Measurements from ENCODE around the gene CIDEA.

Gene CIDEA

DNA sequence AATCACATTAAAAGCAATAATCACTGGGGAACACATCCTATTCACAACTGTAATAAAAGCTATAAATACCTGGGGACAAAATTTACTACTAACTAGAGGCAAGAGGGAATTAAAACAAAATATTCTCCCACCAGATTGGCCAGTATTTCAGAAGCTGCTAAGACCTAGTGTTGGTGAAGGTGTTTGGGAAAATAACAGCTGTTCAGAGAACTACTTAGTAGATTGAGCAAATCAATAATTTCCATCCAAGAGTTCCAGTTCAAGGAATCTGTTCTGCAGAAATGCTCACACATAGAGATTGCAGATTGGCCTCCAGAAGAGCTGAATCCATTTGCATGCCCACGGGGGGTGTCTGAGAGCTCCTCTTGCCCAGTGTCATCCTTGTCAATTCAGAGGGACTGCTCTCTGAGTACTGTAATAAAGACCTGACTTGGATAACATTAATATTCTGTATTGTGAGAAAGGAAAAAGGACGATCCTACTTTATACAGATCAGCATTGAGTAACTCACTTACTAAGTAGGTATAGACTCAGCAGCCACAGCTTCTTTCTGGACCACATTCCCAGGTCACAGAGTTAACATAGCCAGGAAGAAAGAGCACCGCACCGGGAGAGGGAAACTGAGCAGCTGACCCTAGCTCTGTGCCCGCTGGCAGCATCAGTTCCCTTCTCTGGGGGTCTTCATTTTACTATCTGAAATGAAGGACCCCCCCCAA lies 59.5 kb downstream of the CIDEA start:
- H3K4me3 Mint-ChIP-seq = no peak overlapping the region
- peaks cover 13% of the 10 kb centered on the region for H3K4me1 Mint-ChIP-seq
- H3K27me3 Mint-ChIP-seq = peaks cover 14% of the 10 kb centered on the region
- no peak overlapping the region for H3K27ac Mint-ChIP-seq
- ATAC-seq (no peak), DNase-seq (no peak)
- no peaks in the 10 kb centered on the region for H3K9me3 Mint-ChIP-seq

GRCh38 chr18:12314591-12315305 lies 60.6 kb downstream of the CIDEA start:
- H3K4me3 Mint-ChIP-seq = no peak overlapping the region
- H3K27ac Mint-ChIP-seq = no peak overlapping the region
- H3K27me3 Mint-ChIP-seq = peaks cover 4% of the 10 kb centered on the region
- peaks cover 7% of the 10 kb centered on the region for H3K4me1 Mint-ChIP-seq
- ATAC-seq (no peak), DNase-seq (no peak)
- no peaks in the 10 kb centered on the region for H3K9me3 Mint-ChIP-seq

DNA sequence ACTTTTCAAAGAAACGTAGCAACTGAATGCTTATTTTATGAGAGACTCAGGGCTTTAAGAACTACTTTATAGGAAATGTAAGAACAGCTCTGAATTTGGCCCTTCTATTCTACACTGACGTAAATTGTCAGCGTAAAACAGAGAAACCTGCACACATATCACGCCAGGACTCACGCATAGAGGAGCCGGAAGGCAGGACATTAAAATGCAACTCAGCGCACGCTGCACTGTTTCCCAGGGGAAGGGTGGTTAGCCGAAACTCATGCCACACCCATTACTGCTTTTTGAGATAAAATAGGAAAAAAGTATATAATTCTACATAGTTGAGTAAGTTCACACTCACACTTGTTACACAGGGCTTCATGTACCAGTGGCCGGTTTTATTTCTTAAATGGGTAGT lies 61.3 kb downstream of the CIDEA start:
- H3K27me3 Mint-ChIP-seq = no peaks in the 10 kb centered on the region
- ATAC-seq = no peak
- H3K27ac Mint-ChIP-seq = no peak overlapping the region

GRCh38 chr18:12315911-12316310 lies 61.8 kb downstream of the CIDEA start:
- H3K4me3 Mint-ChIP-seq = no peak overlapping the region
- no peaks in the 10 kb centered on the region for H3K9me3 Mint-ChIP-seq
- ATAC-seq (no peak), DNase-seq (no peak)
- peaks cover 6% of the 10 kb centered on the region for H3K4me1 Mint-ChIP-seq
- no peak overlapping the region for H3K27ac Mint-ChIP-seq
- H3K27me3 Mint-ChIP-seq = no peaks in the 10 kb centered on the region

More for the DNA sequence above, 61.3 kb downstream of the CIDEA start:
- Mint-ChIP-seq H3K4me1 (peaks cover 6% of the 10 kb centered on the region), H3K4me3 (no peak overlapping the region), H3K9me3 (no peaks in the 10 kb centered on the region)
- no peak for DNase-seq

- Mint-ChIP-seq H3K4me3 (no peak overlapping the region), H3K27ac (no peak overlapping the region), H3K27me3 (no peaks in the 10 kb centered on the region), H3K4me1 (peaks cover 6% of the 10 kb centered on the region), H3K9me3 (no peaks in the 10 kb centered on the region)
- DNase-seq (no peak), ATAC-seq (no peak)
These were observed 63.6 kb downstream of the CIDEA start for GRCh38 chr18:12317664-12318333.

GRCh38 chr18:12318334-12318697 lies 64.2 kb downstream of the CIDEA start:
- Mint-ChIP-seq H3K9me3 (no peaks in the 10 kb centered on the region), H3K27ac (no peak overlapping the region), H3K4me1 (peaks cover 6% of the 10 kb centered on the region), H3K4me3 (no peak overlapping the region), H3K27me3 (no peaks in the 10 kb centered on the region)
- no peak for ATAC-seq
- DNase-seq = no peak

GRCh38 chr18:12318857-12319256 lies 64.7 kb downstream of the CIDEA start:
- Mint-ChIP-seq H3K4me1 (peaks cover 6% of the 10 kb centered on the region), H3K4me3 (no peak overlapping the region)
- no peak for ATAC-seq

GRCh38 chr18:12321333-12321732 lies 67.2 kb downstream of the CIDEA start:
- no peak for ATAC-seq

More at GRCh38 chr18:12318857-12319256, 64.7 kb downstream of the CIDEA start:
- H3K9me3 Mint-ChIP-seq = no peaks in the 10 kb centered on the region
- H3K27me3 Mint-ChIP-seq = no peaks in the 10 kb centered on the region
- H3K27ac Mint-ChIP-seq = no peak overlapping the region
- DNase-seq = no peak

DNA sequence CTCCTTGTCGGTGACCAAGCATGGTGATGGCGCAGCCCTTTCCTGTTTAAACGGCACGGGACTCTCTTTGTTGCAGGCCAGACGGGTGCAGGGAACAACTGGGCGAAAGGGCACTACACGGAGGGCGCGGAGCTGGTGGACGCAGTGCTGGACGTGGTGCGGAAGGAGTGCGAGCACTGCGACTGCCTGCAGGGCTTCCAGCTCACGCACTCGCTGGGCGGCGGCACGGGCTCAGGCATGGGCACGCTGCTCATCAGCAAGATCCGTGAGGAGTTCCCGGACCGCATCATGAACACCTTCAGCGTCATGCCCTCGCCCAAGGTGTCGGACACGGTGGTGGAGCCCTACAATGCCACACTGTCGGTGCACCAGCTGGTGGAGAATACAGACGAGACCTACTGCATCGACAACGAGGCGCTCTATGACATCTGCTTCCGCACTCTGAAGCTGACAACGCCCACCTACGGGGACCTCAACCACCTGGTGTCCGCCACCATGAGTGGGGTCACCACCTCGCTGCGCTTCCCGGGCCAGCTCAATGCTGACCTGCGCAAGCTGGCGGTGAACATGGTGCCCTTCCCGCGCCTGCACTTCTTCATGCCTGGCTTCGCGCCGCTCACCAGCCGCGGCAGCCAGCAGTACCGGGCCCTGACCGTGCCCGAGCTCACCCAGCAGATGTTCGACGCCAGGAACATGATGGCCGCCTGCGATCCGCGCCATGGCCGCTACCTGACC lies 71.0 kb downstream of the CIDEA start:
- Mint-ChIP-seq H3K9me3 (no peaks in the 10 kb centered on the region), H3K27ac (no peak overlapping the region), H3K27me3 (no peaks in the 10 kb centered on the region), H3K4me1 (peaks cover 5% of the 10 kb centered on the region), H3K4me3 (no peak overlapping the region)
- ATAC-seq = no peak
- no peak for DNase-seq

More at GRCh38 chr18:12321333-12321732, 67.2 kb downstream of the CIDEA start:
- Mint-ChIP-seq H3K9me3 (no peaks in the 10 kb centered on the region), H3K27ac (no peak overlapping the region), H3K27me3 (no peaks in the 10 kb centered on the region), H3K4me1 (peaks cover 6% of the 10 kb centered on the region), H3K4me3 (no peak overlapping the region)
- no peak for DNase-seq

DNA sequence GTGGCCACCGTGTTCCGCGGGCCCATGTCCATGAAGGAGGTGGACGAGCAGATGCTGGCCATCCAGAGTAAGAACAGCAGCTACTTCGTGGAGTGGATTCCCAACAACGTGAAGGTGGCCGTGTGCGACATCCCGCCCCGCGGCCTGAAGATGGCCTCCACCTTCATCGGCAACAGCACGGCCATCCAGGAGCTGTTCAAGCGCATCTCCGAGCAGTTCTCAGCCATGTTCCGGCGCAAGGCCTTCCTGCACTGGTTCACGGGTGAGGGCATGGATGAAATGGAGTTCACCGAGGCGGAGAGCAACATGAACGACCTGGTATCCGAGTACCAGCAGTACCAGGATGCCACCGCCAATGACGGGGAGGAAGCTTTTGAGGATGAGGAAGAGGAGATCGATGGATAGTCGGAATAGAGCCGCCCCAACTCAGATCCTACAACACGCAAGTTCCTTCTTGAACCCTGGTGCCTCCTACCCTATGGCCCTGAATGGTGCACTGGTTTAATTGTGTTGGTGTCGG lies 71.6 kb downstream of the CIDEA start:
- Mint-ChIP-seq H3K27ac (no peak overlapping the region), H3K4me3 (no peak overlapping the region)
- no peak for ATAC-seq

DNA sequence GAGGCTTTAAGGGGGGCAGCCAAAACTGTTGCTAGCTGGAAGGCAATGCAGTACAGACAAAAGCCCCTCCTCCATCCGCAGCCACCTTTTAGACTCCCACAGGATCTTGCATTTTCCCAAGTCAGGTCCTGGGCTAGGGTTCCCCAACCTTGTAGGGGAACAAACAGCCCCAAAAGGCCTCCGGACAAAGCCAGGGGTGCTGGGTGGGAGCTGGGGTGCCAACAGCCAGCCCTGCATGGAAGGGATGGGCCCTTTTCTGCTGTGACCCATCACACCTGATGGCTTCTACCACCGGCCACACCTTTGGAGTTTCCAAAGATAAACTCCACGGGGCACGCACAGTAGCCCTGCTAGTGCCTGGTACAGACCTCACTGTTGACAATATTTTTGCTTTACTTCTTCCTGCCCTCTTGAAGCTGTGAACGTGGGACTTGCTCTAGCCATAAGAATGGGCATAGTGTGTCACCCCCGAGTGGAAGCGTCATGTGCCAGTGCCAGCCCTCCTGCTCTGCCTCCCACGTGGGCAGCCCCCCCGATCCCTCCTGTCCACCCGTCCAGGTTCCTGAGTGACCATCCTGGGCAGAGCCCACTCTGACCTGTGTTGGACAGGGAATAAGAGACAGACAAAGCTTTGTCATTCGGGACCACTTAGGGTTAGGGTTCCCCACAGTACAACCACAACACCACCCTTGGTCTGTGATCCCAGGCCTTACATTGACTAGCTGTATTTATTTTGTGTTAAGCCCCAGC lies 72.7 kb downstream of the CIDEA start:
- Mint-ChIP-seq H3K9me3 (no peaks in the 10 kb centered on the region), H3K27me3 (no peaks in the 10 kb centered on the region), H3K4me1 (peaks cover 5% of the 10 kb centered on the region), H3K4me3 (no peak overlapping the region), H3K27ac (no peak overlapping the region)
- ATAC-seq (no peak), DNase-seq (no peak)

More for the DNA sequence above, 71.6 kb downstream of the CIDEA start:
- DNase-seq = no peak
- Mint-ChIP-seq H3K9me3 (no peaks in the 10 kb centered on the region), H3K27me3 (no peaks in the 10 kb centered on the region), H3K4me1 (peaks cover 5% of the 10 kb centered on the region)
